Stimulated activated CD4-positive, alpha-beta T cell treated with anti-CD3 and anti-CD28 coated beads, Interleukin-1b, Interleukin-23, amount 100 ng/mL, for 48 hours (primary cell): Measurements from ENCODE around the gene HEMGN.

Experiments used
- DNase-seq: peaks from one replicate; pipeline ENCODE4 v3.0.0-alpha.2; 2020

The HEMGN gene

GRCh38 chr9:97925497-97926334 lies 12.3 kb downstream of the HEMGN start:
- no peak for DNase-seq

- no peak for DNase-seq
Observed at GRCh38 chr9:97924386-97924785, 13.6 kb downstream of the HEMGN start.

GRCh38 chr9:97923529-97924108 lies 14.4 kb downstream of the HEMGN start:
- peak; percentile 70 for DNase-seq

GRCh38 chr9:97921959-97922724 lies 15.8 kb downstream of the HEMGN start, which contains the start of gene TRMO:
Gene TRMO, minus strand, starts transcription at chr9:97922500. Its CDS starts 7 bp downstream, at chr9:97922493.
- peak; percentile 97 for DNase-seq

GRCh38 chr9:97919217-97919813 lies 18.7 kb downstream of the HEMGN start:
- DNase-seq = no peak

- no peak for DNase-seq
Observed at GRCh38 chr9:97918611-97919010, 19.4 kb downstream of the HEMGN start.

GRCh38 chr9:97911970-97912369 lies 26.0 kb downstream of the HEMGN start:
- no peak for DNase-seq

GRCh38 chr9:97911528-97911927 lies 26.4 kb downstream of the HEMGN start:
- no peak for DNase-seq

- no peak for DNase-seq
Observed at GRCh38 chr9:97910357-97910756, 27.6 kb downstream of the HEMGN start.

GRCh38 chr9:97908705-97909104 lies 29.3 kb downstream of the HEMGN start:
- DNase-seq = no peak

- DNase-seq = no peak
Observed at GRCh38 chr9:97907632-97908031, 30.3 kb downstream of the HEMGN start.

GRCh38 chr9:97907046-97907445 lies 30.9 kb downstream of the HEMGN start:
- no peak for DNase-seq

- peak; percentile 49 for DNase-seq
Observed at GRCh38 chr9:97906236-97906831, 31.6 kb downstream of the HEMGN start.

- peak; percentile 30 for DNase-seq
Observed at GRCh38 chr9:97905228-97905627, 32.7 kb downstream of the HEMGN start.

GRCh38 chr9:97904725-97905124 lies 33.2 kb downstream of the HEMGN start:
- peak; percentile 50 for DNase-seq

- no peak for DNase-seq
Observed at GRCh38 chr9:97903177-97903576, 34.8 kb downstream of the HEMGN start.

GRCh38 chr9:97900738-97901565 lies 37.0 kb downstream of the HEMGN start:
- no peak for DNase-seq

- DNase-seq = no peak
Observed at GRCh38 chr9:97900103-97900737, 37.8 kb downstream of the HEMGN start.

- no peak for DNase-seq
Observed at GRCh38 chr9:97895695-97896332, 42.2 kb downstream of the HEMGN start.

GRCh38 chr9:97895211-97895610 lies 42.8 kb downstream of the HEMGN start:
- no peak for DNase-seq

- no peak for DNase-seq
Observed at GRCh38 chr9:97892421-97892820, 45.6 kb downstream of the HEMGN start.
